Naive B cell (primary cell): ENCODE results near the gene NAALADL1. TPM values are rescaled to one million over a fixed set of nuclear protein-coding genes. Genes with fewer than 3 reads are reported as not detected.
A peak's percentile ranks its signal among the peaks of the same experiment; 100 is the strongest.

ENCODE experiments used
- ATAC-seq, 2 donors: fragments of 150-1000 bp; cut with Tn5 transposase; 2 replicates each; pipeline ENCODE4 v1.10.0; 2021; ENCODE audit warnings: low read depth in 2 of 2, mild to moderate bottlenecking in 2 of 2, moderate library complexity in 2 of 2
- DNase-seq: peaks from one replicate; pipeline ENCODE4 v3.0.0; 2022
- H3K27ac Mint-ChIP-seq, 6 donors: one replicate each; pipeline ENCODE4 v1.8.0; 2020 to 2022; ENCODE audit warnings: mild to moderate bottlenecking in 6 of 6, mixed read lengths in 6 of 6, moderate library complexity in 5 of 6, inconsistent platforms in 2 of 6
- H3K27me3 Mint-ChIP-seq, 3 donors: one replicate each; pipeline ENCODE4 v1.8.0; 2021 to 2022; ENCODE audit warnings: mixed read lengths in 3 of 3, mild to moderate bottlenecking in 1 of 3
- H3K36me3 Mint-ChIP-seq, 2 donors: one replicate each; pipeline ENCODE4 v1.8.0; 2020 to 2022; ENCODE audit warnings: mixed read lengths in 2 of 2, inconsistent platforms in 1 of 2, mild to moderate bottlenecking in 1 of 2
- H3K4me1 Mint-ChIP-seq, 3 donors: one replicate each; pipeline ENCODE4 v1.8.0; 2020 to 2022; ENCODE audit warnings: mixed read lengths in 3 of 3, inconsistent platforms in 1 of 3, mild to moderate bottlenecking in 1 of 3, moderate library complexity in 1 of 3
- H3K4me3 Mint-ChIP-seq, 8 donors: one replicate each; pipeline ENCODE4 v1.8.0; 2020 to 2022; ENCODE audit warnings: mild to moderate bottlenecking in 8 of 8, mixed read lengths in 8 of 8, moderate library complexity in 8 of 8, inconsistent platforms in 2 of 8
- H3K9me3 Mint-ChIP-seq, 7 donors: one replicate each; pipeline ENCODE4 v1.8.0; 2020 to 2022; ENCODE audit warnings: mixed read lengths in 7 of 7, mild to moderate bottlenecking in 5 of 7, inconsistent platforms in 2 of 7, moderate library complexity in 1 of 7
- polyA plus RNA-seq, 6 donors: library from polyadenylated mRNA; unstranded; fragments of 300-500 nt; fragmentation: Illumina TruSeq; gene quantifications; one replicate each; pipeline ENCODE4 v1.2.3, GENCODE V29; 2021; ENCODE audit warnings: low read depth in 6 of 6

The NAALADL1 gene
- polyA plus RNA-seq, 6 donors from 2014 or later = 19.4 to 28.3 (median 24.3) TPM

GRCh38 chr11:65071907-65072630, 13.7 kb upstream of the NAALADL1 start:
- Mint-ChIP-seq H3K4me3 (no peak overlapping the region), H3K36me3 (no peaks in the 10 kb centered on the region), H3K27ac (peak overlapping the region in 1 of 6 donors; percentile 78), H3K27me3 (no peaks in the 10 kb centered on the region), H3K4me1 (peaks cover 0 to 1% (median 0%) of the 10 kb centered on the region in 3 donors), H3K9me3 (no peaks in the 10 kb centered on the region)
- peak in 1 of 2 donors; percentile 30 for ATAC-seq
- DNase-seq = no peak

GRCh38 chr11:65069217-65069616, 10.9 kb upstream of the NAALADL1 start:
- DNase-seq (no peak), ATAC-seq (no peak)
- Mint-ChIP-seq H3K4me1 (peaks cover 0 to 1% (median 0%) of the 10 kb centered on the region in 3 donors), H3K4me3 (no peak overlapping the region), H3K27ac (no peak overlapping the region), H3K36me3 (no peaks in the 10 kb centered on the region), H3K27me3 (no peaks in the 10 kb centered on the region), H3K9me3 (no peaks in the 10 kb centered on the region)

GRCh38 chr11:65067446-65067845, 9.1 kb upstream of the NAALADL1 start:
- Mint-ChIP-seq H3K27me3 (peaks cover 0 to 6% (median 0%) of the 10 kb centered on the region in 3 donors), H3K4me3 (peak overlapping the region in 1 of 8 donors; percentile 15), H3K27ac (no peak overlapping the region), H3K4me1 (peaks cover under 1 to 5% (median 3%) of the 10 kb centered on the region in 3 donors), H3K9me3 (no peaks in the 10 kb centered on the region), H3K36me3 (no peaks in the 10 kb centered on the region)
- no peak for DNase-seq
- ATAC-seq = no peak

DNA sequence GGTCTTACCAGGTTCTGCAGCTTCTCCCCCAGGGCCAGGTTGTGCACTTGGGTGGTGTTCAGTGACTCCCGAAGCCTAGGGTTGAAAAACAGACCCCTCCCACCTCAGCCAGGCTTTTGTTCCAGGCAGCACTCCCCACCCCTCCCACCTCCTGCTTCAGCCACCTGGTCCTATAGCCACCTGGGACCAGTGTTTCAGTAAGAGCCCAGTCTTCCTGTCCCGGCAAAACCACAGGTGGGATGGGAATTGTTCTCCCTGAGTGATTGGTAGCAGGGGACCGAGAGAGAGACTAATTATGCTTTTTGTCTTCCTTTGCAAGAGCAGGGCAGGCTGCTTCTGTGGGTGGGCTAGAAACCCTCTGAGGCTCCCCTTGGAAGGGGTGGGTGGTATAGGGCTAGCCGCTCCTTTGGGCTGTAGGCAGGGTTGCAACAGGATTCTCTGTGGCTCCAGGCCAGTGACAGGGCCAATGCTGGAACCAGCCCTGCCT, 8.5 kb upstream of the NAALADL1 start:
- ATAC-seq = no peak
- peaks cover 5 to 9% (median 6%) of the 10 kb centered on the region in 3 donors for H3K4me1 Mint-ChIP-seq
- DNase-seq = no peak
- H3K36me3 Mint-ChIP-seq = no peaks in the 10 kb centered on the region
- no peak overlapping the region for H3K4me3 Mint-ChIP-seq
- no peak overlapping the region for H3K27ac Mint-ChIP-seq
- no peaks in the 10 kb centered on the region for H3K9me3 Mint-ChIP-seq
- H3K27me3 Mint-ChIP-seq = peaks cover 0 to 6% (median 0%) of the 10 kb centered on the region in 3 donors

GRCh38 chr11:65066315-65066714, 8.0 kb upstream of the NAALADL1 start:
- no peak for ATAC-seq
- Mint-ChIP-seq H3K4me1 (peaks cover 5 to 13% (median 6%) of the 10 kb centered on the region in 3 donors), H3K27ac (no peak overlapping the region), H3K27me3 (peaks cover 0 to 6% (median 0%) of the 10 kb centered on the region in 3 donors), H3K36me3 (no peaks in the 10 kb centered on the region), H3K9me3 (no peaks in the 10 kb centered on the region), H3K4me3 (no peak overlapping the region)
- no peak for DNase-seq

GRCh38 chr11:65065851-65066250, 7.5 kb upstream of the NAALADL1 start:
- Mint-ChIP-seq H3K27me3 (peaks cover 0 to 6% (median 0%) of the 10 kb centered on the region in 3 donors), H3K9me3 (no peaks in the 10 kb centered on the region), H3K27ac (no peak overlapping the region), H3K4me3 (no peak overlapping the region), H3K36me3 (no peaks in the 10 kb centered on the region), H3K4me1 (peaks cover 5 to 18% (median 6%) of the 10 kb centered on the region in 3 donors)
- DNase-seq = no peak
- ATAC-seq = no peak

DNA sequence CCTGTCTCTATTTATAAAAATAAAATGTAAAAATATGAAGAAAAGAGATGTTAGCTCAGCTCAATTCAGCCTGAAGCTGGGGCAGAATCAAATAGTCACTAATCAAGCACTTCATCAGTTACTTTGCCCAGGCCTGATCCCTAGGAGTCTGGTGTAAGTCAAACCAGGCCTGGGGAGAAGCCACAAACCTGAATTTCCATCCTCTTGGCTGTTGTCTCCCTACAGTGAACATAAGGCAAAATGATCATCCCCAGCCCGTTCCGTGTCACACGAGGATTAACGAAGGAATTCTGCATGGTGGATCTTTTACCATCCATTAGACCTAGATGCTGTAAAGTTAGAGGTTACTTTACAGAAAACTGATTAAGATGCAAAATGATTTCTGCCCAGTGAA, 6.5 kb upstream of the NAALADL1 start:
- Mint-ChIP-seq H3K36me3 (no peaks in the 10 kb centered on the region), H3K27ac (no peak overlapping the region), H3K4me1 (peaks cover 5 to 21% (median 6%) of the 10 kb centered on the region in 3 donors), H3K9me3 (no peaks in the 10 kb centered on the region), H3K27me3 (peaks cover 0 to 6% (median 0%) of the 10 kb centered on the region in 3 donors), H3K4me3 (no peak overlapping the region)
- ATAC-seq = no peak
- DNase-seq = no peak

DNA sequence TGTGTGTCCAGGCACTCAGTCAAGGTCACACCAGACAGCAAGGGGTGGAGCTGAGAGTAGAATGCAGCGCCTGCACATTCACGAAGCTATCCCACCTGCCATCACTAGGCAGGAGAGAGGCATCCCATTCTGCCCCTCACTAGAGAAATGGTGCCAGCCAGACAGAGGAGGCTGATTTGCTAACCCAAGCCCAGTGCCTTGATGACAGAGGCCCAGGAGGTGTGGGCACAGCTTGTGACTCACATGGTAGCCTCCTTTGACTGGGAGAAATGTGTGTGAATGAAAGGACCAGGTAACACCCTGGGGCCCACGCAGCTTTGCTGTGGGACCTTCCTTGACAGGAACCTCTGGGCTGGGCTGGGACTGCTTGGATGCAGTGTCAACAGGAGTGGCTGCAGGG, 5.2 kb upstream of the NAALADL1 start:
- Mint-ChIP-seq H3K27ac (no peak overlapping the region), H3K36me3 (no peaks in the 10 kb centered on the region), H3K4me3 (no peak overlapping the region), H3K27me3 (peaks cover 0 to 12% (median 0%) of the 10 kb centered on the region in 3 donors), H3K4me1 (peaks cover 5 to 19% (median 6%) of the 10 kb centered on the region in 3 donors), H3K9me3 (no peaks in the 10 kb centered on the region)
- DNase-seq = no peak
- ATAC-seq = no peak

DNA sequence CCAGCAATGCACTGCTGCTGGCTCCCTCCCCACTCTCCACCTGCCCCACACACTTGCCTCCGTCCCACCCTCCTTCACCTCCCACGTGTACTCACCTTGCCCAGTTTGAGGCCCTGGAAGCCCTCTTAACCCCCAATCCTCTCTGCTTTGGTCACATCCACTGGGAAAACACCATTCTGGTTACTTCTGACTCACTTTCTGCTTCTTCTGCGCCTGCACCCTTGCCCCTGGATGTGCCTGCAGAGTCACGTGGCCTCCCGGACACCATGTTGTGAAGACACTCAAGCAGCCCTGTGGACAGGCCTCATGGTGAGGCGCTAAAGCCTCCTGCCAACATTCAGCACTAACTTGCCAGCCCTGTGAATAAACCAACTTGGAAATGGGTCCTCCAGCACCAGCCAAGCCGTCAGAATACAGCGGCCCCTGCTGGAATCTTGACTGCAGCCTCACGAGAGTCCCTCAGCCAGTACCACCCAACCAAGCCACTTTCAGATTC, 2.6 kb upstream of the NAALADL1 start:
- peak in 1 of 2 donors; percentile 28 for ATAC-seq
- no peak overlapping the region for H3K27ac Mint-ChIP-seq
- DNase-seq = no peak
- H3K4me1 Mint-ChIP-seq = peaks cover 5 to 19% (median 6%) of the 10 kb centered on the region in 3 donors
- H3K36me3 Mint-ChIP-seq = no peaks in the 10 kb centered on the region
- H3K4me3 Mint-ChIP-seq = no peak overlapping the region
- H3K27me3 Mint-ChIP-seq = peaks cover 0 to 12% (median 0%) of the 10 kb centered on the region in 3 donors
- no peaks in the 10 kb centered on the region for H3K9me3 Mint-ChIP-seq

GRCh38 chr11:65059959-65060824, 1.8 kb upstream of the NAALADL1 start:
- ATAC-seq (no peak), DNase-seq (no peak)
- no peaks in the 10 kb centered on the region for H3K36me3 Mint-ChIP-seq
- no peak overlapping the region for H3K27ac Mint-ChIP-seq
- H3K4me1 Mint-ChIP-seq = peaks cover 5 to 19% (median 6%) of the 10 kb centered on the region in 3 donors
- H3K4me3 Mint-ChIP-seq = no peak overlapping the region
- H3K27me3 Mint-ChIP-seq = peaks cover 0 to 12% (median 0%) of the 10 kb centered on the region in 3 donors
- H3K9me3 Mint-ChIP-seq = no peaks in the 10 kb centered on the region

DNA sequence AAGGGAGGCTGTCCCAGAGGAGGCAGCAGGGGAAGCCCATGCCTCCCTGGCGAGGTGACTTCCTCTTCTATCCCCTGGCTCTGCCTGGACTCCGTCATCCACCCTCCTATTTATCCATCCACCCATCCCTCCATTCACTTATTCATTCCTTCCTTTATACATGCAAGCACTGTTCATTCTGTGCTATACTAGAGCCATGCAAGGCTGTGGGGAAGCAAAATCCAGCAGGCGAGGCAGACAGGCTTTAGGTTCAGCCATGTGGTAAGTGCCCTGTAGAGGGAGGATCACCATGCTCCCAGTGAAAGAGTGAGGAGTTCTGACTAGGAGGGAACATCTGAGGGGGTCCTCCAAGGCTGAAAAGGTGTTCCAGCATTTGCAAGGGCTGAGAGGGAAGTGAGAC, 1.2 kb upstream of the NAALADL1 start:
- H3K36me3 Mint-ChIP-seq = no peaks in the 10 kb centered on the region
- H3K4me1 Mint-ChIP-seq = peaks cover 5 to 22% (median 6%) of the 10 kb centered on the region in 3 donors
- no peak overlapping the region for H3K27ac Mint-ChIP-seq
- no peaks in the 10 kb centered on the region for H3K9me3 Mint-ChIP-seq
- peak overlapping the region in 1 of 8 donors; percentile 14 for H3K4me3 Mint-ChIP-seq
- no peak for ATAC-seq
- H3K27me3 Mint-ChIP-seq = peaks cover 0 to 12% (median 0%) of the 10 kb centered on the region in 3 donors
- DNase-seq = no peak

DNA sequence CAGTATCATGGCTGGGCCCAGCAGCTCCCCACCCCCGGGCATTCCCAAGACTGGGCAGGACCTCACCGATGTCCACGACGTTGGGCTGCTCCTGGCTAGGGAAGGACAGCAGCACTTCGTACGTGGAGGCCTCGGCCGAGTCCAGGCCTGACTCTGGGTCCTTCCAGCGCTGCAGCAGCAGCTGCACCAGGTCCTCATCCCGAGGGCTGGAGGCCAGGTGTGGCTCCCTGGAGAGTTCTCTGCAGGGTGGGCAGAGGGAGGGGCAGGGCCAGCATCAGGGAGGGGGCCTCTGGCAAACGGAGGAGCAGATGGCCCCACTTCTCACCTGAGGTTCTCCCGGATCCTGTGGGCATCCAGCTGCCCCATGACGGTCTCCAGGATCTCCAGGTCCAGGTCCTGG, 341 bp downstream of the NAALADL1 start:
- H3K9me3 Mint-ChIP-seq = no peaks in the 10 kb centered on the region
- no peak overlapping the region for H3K4me3 Mint-ChIP-seq
- ATAC-seq = no peak
- H3K27ac Mint-ChIP-seq = no peak overlapping the region
- H3K4me1 Mint-ChIP-seq = peaks cover 20 to 36% (median 21%) of the 10 kb centered on the region in 3 donors
- no peaks in the 10 kb centered on the region for H3K36me3 Mint-ChIP-seq
- no peak for DNase-seq
- H3K27me3 Mint-ChIP-seq = peaks cover 0 to 9% (median 0%) of the 10 kb centered on the region in 3 donors

DNA sequence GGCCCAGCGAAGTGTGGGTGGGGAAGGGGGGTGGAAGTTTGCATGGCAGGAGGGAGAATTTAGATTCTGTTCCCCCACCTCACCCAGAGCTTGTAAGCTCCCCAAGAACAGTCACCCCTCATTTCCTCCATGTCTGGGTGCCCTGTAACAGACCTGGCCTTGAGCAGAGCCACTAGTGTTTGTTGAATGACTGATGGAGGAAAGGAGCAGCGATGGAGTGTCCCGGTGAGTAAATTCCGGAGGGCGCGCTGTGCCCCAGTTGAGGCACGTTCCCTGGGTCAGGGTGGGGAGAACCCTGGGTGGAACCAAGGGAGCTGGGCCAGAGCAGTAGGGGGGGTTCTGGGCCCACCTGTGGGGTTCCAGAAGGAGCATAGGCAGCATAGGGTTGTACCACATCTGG, 827 bp downstream of the NAALADL1 start:
- Mint-ChIP-seq H3K4me1 (peaks cover 18 to 38% (median 24%) of the 10 kb centered on the region in 3 donors), H3K27ac (peak overlapping the region in 1 of 6 donors; percentile 77), H3K4me3 (no peak overlapping the region), H3K9me3 (no peaks in the 10 kb centered on the region), H3K36me3 (no peaks in the 10 kb centered on the region), H3K27me3 (peaks cover 0 to 6% (median 0%) of the 10 kb centered on the region in 3 donors)
- DNase-seq = no peak
- no peak for ATAC-seq
